HG02943 (cell line): ENCODE data around the gene A1CF.
"Not testable (repeated sequence)": the region's sequence is repeated elsewhere in the genome, so short reads cannot be mapped to it uniquely, and the experiment has no call there.

Source experiments
- ATAC-seq: cut with Tn5 transposase; IDR thresholded peaks from one replicate; pipeline ENCODE4 v1.9.1; 2021; ENCODE audit warnings: mild to moderate bottlenecking, low read depth, moderate library complexity; ENCODE audit not compliant: unreplicated experiment

Gene A1CF

GRCh38 chr10:50885097-50885859 lies at the start of gene A1CF:
TSS of gene A1CF (minus strand) at chr10:50885627. CDS start at chr10:50859940, 25,687 bp downstream.
- ATAC-seq = no peak

- ATAC-seq = no peak
These were observed 46.6 kb upstream of the A1CF start for GRCh38 chr10:50931948-50932431.

- no peak for ATAC-seq
These were observed 44.2 kb upstream of the A1CF start for GRCh38 chr10:50929670-50930069.

- ATAC-seq = no peak
These were observed 42.7 kb upstream of the A1CF start for GRCh38 chr10:50928190-50928552.

- no peak for ATAC-seq
These were observed 42.2 kb upstream of the A1CF start for GRCh38 chr10:50927522-50928189.

- ATAC-seq = not testable (repeated sequence)
These were observed 38.0 kb upstream of the A1CF start for GRCh38 chr10:50923471-50923870.

- no peak for ATAC-seq
These were observed 33.6 kb upstream of the A1CF start for GRCh38 chr10:50919010-50919409.

- no peak for ATAC-seq
These were observed 33.1 kb upstream of the A1CF start for GRCh38 chr10:50918529-50918928.

GRCh38 chr10:50917486-50917885 lies 32.1 kb upstream of the A1CF start:
- no peak for ATAC-seq

GRCh38 chr10:50909334-50910014 lies 24.0 kb upstream of the A1CF start:
- no peak for ATAC-seq

- no peak for ATAC-seq
These were observed 22.9 kb upstream of the A1CF start for GRCh38 chr10:50908366-50908765.

- ATAC-seq = not testable (repeated sequence)
These were observed 20.4 kb upstream of the A1CF start for GRCh38 chr10:50905797-50906196.

- no peak for ATAC-seq
These were observed 11.3 kb upstream of the A1CF start for GRCh38 chr10:50896721-50897120.

GRCh38 chr10:50894312-50894711 lies 8.9 kb upstream of the A1CF start:
- ATAC-seq = no peak

- no peak for ATAC-seq
These were observed 7.0 kb upstream of the A1CF start for GRCh38 chr10:50892467-50892866.

- ATAC-seq = no peak
These were observed 1.1 kb downstream of the A1CF start for GRCh38 chr10:50884302-50884701.

GRCh38 chr10:50883629-50884028 lies 1.8 kb downstream of the A1CF start:
- no peak for ATAC-seq

- no peak for ATAC-seq
These were observed 2.9 kb downstream of the A1CF start for GRCh38 chr10:50882540-50882983.

- ATAC-seq = not testable (repeated sequence)
These were observed 4.4 kb downstream of the A1CF start for GRCh38 chr10:50881046-50881445.

- ATAC-seq = no peak
These were observed 9.0 kb downstream of the A1CF start for GRCh38 chr10:50876429-50876828.

- no peak for ATAC-seq
These were observed 10.7 kb downstream of the A1CF start for GRCh38 chr10:50874723-50875122.
